A549 (cell line): Measurements from ENCODE around the gene UVRAG.

Experiments
- BHLHE40 ChIP-seq: IDR thresholded peaks from 2 replicates; pipeline ENCODE4 v1.6.1; 2012; ENCODE audit warnings: low read depth, low read length, inconsistent platforms
- CEBPB ChIP-seq, 2 experiments: fragments of >200 bp in 1 of 2; sonication (Bioruptor Twin) in 1 of 2; formaldehyde crosslinking in 1 of 2; IDR thresholded peaks; 2 replicates each; pipeline ENCODE4 v1.6.1; 2012 to 2016
- CTCF ChIP-seq: fragments of >200 bp; sonication (Bioruptor Twin); formaldehyde crosslinking; IDR thresholded peaks from 3 replicates; pipeline ENCODE4 v1.5.1; 2016
- EP300 ChIP-seq, 2 experiments: fragments of >200 bp; sonication (Bioruptor Twin); formaldehyde crosslinking; IDR thresholded peaks; 2 replicates in 1 of 2; 3 replicates in 1 of 2; pipeline ENCODE4 v1.6.1; 2016 to 2017
- ESRRA ChIP-seq: fragments of 150-350 bp; IDR thresholded peaks from 2 replicates; pipeline ENCODE4 v1.6.1; 2014; ENCODE audit warnings: mild to moderate bottlenecking, low read length, borderline replicate concordance
- MAFK ChIP-seq: fragments of 450-650 bp; IDR thresholded peaks from 2 replicates; pipeline ENCODE4 v1.6.1; 2014; ENCODE audit not compliant: partially characterized antibody
- POLR2A ChIP-seq: IDR thresholded peaks from 2 replicates; pipeline ENCODE4 v1.6.1; 2012; ENCODE audit warnings: mild to moderate bottlenecking, low read length
- RAD21 ChIP-seq, 2 experiments: fragments of >200 bp in 1 of 2; sonication (Bioruptor Twin) in 1 of 2; formaldehyde crosslinking in 1 of 2; IDR thresholded peaks in 1 of 2; conservative IDR thresholded peaks in 1 of 2; 2 replicates in 1 of 2; 3 replicates in 1 of 2; pipeline ENCODE4 v1.6.1; 2012 to 2018; ENCODE audit warnings: inconsistent platforms in 1 of 2
- RCOR1 ChIP-seq: fragments of 150-350 bp; IDR thresholded peaks from 2 replicates; pipeline ENCODE4 v1.6.1; 2014; ENCODE audit warnings: antibody characterized with exemption, low read length, low read depth
- TFCP2L1 ChIP-seq: fragments of 250-450 bp; sonication (Bioruptor Pico); IDR thresholded peaks from 2 replicates; pipeline ENCODE4 v1.5.0; 2021; ENCODE audit warnings: mild to moderate bottlenecking
- USF2 ChIP-seq: fragments of 450-650 bp; IDR thresholded peaks from 2 replicates; pipeline ENCODE4 v1.6.1; 2014; ENCODE audit warnings: antibody characterized with exemption
- ZNF302 ChIP-seq: fragments of 250-450 bp; sonication (Bioruptor Pico); IDR thresholded peaks from 2 replicates; pipeline ENCODE4 v1.9.0; 2021; ENCODE audit warnings: inconsistent platforms, mild to moderate bottlenecking, moderate library complexity
- TF ChIP-seq, protein P1 (sequence below): fragments of 150-350 bp; IDR thresholded peaks from 2 replicates; pipeline ENCODE4 v1.6.1; 2014; ENCODE audit warnings: low read depth, mild to moderate bottlenecking, low read length

- TF ChIP-seq BHLHE40 (no peak), TFCP2L1 (CRISPR knock-in tag) (no peak), EP300 (IDR thresholded peaks at IDR 0.05) (no peak), CTCF (no peak), RCOR1 (no peak), MAFK (no peak), ESRRA (no peak), POLR2A (no peak), RAD21 (conservative IDR thresholded peaks at IDR 0.05 in 1 of 2, IDR thresholded peaks at IDR 0.05 in 1 of 2) (no peak), USF2 (no peak), CEBPB (IDR thresholded peaks at IDR 0.05) (no peak), ZNF302 (CRISPR knock-in tag) (no peak)
- TF ChIP-seq, protein P1, sequence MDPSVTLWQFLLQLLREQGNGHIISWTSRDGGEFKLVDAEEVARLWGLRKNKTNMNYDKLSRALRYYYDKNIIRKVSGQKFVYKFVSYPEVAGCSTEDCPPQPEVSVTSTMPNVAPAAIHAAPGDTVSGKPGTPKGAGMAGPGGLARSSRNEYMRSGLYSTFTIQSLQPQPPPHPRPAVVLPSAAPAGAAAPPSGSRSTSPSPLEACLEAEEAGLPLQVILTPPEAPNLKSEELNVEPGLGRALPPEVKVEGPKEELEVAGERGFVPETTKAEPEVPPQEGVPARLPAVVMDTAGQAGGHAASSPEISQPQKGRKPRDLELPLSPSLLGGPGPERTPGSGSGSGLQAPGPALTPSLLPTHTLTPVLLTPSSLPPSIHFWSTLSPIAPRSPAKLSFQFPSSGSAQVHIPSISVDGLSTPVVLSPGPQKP: no peak
These were observed 69.3 kb downstream of the UVRAG start for GRCh38 chr11:75884321-75884720.
